Pulmonary artery endothelial cell (primary cell): ENCODE measurements around the gene HFM1. TPM values are rescaled to one million over a fixed set of nuclear protein-coding genes. Genes with fewer than 3 reads are reported as not detected.
A peak's percentile ranks its signal among the peaks of the same experiment; 100 is the strongest.

Source experiments
- DNase-seq: peaks from one replicate; pipeline ENCODE4 v3.0.0-alpha.2; 2011; ENCODE audit warnings: low read depth, low spot score
- total RNA-seq: library from RNA; depleted of rRNA; stranded (reverse); fragments of >200 nt; gene quantifications from 2 replicates; pipeline ENCODE4 v1.2.3, GENCODE V29; 2014

Gene HFM1
- total RNA-seq, 1 donor from 2014 or later: 0.07 TPM

- DNase-seq: peak; percentile 61
These were observed 130.8 kb downstream of the HFM1 start for GRCh38 chr1:91273875-91274274.

DNA sequence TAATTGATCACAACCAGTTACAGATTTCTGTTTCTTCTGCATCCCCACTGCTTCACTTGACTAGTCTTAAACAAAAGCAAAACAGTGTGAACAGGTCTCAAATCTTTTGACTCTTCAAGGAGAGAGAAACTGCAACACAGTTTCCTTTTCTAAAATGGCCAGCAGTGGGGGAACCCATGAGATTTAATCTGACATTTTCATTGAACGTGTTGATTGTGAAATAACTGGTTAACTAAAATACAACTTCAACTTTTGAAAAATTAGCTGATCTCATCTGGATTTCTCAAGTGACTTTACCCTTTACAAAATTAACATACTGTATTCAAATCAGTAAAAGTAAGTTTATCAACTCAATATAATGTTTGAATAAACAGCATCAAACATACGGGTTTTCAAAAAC, 143.0 kb downstream of the HFM1 start:
- DNase-seq: no peak

GRCh38 chr1:91245435-91245834, 159.2 kb downstream of the HFM1 start:
- no peak for DNase-seq

DNA sequence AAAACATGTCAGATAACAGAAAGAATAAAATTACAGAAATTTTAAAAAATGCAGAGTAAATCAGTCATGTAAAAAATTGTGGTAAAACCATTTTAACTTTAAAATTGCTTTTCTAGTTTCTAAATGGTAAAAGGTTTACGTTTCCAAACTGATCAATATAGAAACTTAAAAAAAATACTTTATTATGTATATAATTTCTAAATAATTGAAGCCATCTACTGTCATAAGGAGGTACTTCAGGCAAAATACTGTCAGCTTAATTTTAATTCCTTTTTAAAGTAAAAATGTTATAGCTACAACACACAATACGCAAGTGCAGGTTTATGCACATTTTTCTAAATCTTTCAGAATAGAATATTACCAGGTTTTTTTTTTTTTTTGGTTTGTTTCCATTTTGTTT, 159.9 kb downstream of the HFM1 start:
- DNase-seq: no peak

- no peak for DNase-seq
These were observed 161.5 kb downstream of the HFM1 start for GRCh38 chr1:91243171-91243570.

- no peak for DNase-seq
These were observed 170.5 kb downstream of the HFM1 start for GRCh38 chr1:91234181-91234580.

DNA sequence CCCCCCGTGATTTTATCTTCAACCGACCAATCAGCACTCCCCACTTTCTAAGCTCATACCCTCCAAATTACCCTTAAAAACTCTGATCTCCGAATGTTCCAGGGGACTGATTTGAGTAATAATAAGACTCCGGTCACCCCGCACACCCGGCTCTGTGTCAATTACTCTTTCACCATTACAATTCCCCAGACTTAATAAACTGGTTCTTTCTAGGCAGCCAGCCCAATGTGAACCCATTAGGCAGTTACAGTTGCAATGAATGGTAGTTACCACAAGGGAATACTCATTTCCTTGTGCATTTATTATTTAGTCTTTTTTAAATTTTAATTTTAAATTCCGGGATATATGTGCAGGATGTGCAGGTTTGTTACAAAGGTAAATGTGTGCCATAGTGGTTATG, 177.9 kb downstream of the HFM1 start:
- no peak for DNase-seq

DNA sequence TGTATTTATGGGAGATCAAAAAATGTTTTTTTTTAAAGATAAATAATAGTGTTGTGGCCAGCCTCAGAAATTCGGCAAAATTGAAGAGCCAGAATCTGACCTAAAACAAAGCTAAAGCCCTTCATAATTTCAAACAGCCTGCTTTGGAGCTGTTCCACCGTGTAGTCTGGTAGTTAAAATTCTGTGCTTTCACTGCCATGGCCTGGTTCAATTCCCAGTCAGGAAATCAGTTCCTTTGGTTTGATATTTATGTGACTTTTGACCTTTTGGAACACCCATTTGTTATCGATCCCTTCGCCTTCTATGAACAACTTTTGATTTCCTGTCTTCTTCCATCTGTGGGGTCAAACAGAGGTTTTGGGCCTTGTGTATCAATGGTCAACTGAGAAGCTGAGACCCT, 179.8 kb downstream of the HFM1 start:
- DNase-seq: no peak

- DNase-seq: no peak
These were observed 183.6 kb downstream of the HFM1 start for GRCh38 chr1:91221017-91221416.

DNA sequence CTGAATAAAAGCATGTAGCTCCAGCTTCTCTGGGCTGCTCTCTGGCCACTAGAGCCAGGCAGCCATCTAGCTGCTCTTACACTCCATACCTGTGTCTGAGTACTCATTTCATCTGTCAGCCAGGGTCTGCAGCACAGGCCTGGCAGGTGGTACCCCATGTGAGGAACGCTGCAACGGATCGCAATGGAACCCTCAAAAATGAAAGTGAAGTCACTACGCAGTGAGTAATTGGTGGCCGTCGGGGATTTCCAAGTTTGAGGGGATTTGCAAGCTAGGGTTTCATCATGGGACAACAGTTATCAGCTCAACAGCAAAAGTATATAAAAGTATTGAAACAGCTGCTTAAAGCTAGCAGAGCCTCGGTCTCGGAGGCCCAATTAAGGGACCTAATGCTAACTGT, 186.7 kb downstream of the HFM1 start:
- no peak for DNase-seq

Other genes with a start within 250 kb of the HFM1 start
- gene CDC7, start 96.0 kb upstream of the HFM1 start, total RNA-seq: 5.6 and 11.9 TPM in 2 replicates